Fibroblast of pulmonary artery (primary cell): ENCODE data around the gene NSG2.

Source experiments
- DNase-seq: peaks from one replicate; pipeline ENCODE4 v3.0.0-alpha.2; 2010; ENCODE audit warnings: low read depth
- H3K4me3 ChIP-seq: replicated peaks from 2 replicates; pipeline ENCODE4 v1.5.1; 2011; ENCODE audit warnings: low read depth, mild to moderate bottlenecking, control low read depth, low read length, moderate library complexity
- CTCF ChIP-seq: IDR thresholded peaks from 2 replicates; pipeline ENCODE4 v1.5.1; 2011; ENCODE audit warnings: mild to moderate bottlenecking, control low read depth, low read length, inconsistent platforms; ENCODE audit errors: missing control alignments

NSG2 gene

GRCh38 chr5:174045470-174046025 is at the start of gene NSG2:
Gene NSG2 (plus strand): TSS chr5:174045706. CDS start chr5:174046756, 1,050 bp downstream.
- no peak within 1 kb of the TSS for H3K4me3 ChIP-seq
- peak; percentile 88 for DNase-seq
- TF ChIP-seq CTCF = peak; percentile 55

- TF ChIP-seq CTCF = no peak
- DNase-seq = no peak
- no peak overlapping the region for H3K4me3 ChIP-seq
These were observed 48.2 kb upstream of the NSG2 start for GRCh38 chr5:173997331-173997730.

- TF ChIP-seq CTCF = no peak
- no peak overlapping the region for H3K4me3 ChIP-seq
- DNase-seq = no peak
These were observed 47.0 kb upstream of the NSG2 start for GRCh38 chr5:173998531-173998930.

GRCh38 chr5:174000076-174000475 is 45.4 kb upstream of the NSG2 start:
- TF ChIP-seq CTCF = no peak
- no peak overlapping the region for H3K4me3 ChIP-seq
- no peak for DNase-seq

GRCh38 chr5:174003795-174004194 is 41.7 kb upstream of the NSG2 start:
- DNase-seq = no peak
- TF ChIP-seq CTCF = no peak
- H3K4me3 ChIP-seq = no peak overlapping the region

GRCh38 chr5:174008922-174009321 is 36.6 kb upstream of the NSG2 start:
- H3K4me3 ChIP-seq = no peak overlapping the region
- DNase-seq = no peak
- TF ChIP-seq CTCF = no peak

GRCh38 chr5:174010365-174010764 is 35.1 kb upstream of the NSG2 start:
- no peak for TF ChIP-seq CTCF
- H3K4me3 ChIP-seq = no peak overlapping the region
- DNase-seq = no peak
